ENCODE data around the gene ZSWIM6.

The ZSWIM6 gene

DNA sequence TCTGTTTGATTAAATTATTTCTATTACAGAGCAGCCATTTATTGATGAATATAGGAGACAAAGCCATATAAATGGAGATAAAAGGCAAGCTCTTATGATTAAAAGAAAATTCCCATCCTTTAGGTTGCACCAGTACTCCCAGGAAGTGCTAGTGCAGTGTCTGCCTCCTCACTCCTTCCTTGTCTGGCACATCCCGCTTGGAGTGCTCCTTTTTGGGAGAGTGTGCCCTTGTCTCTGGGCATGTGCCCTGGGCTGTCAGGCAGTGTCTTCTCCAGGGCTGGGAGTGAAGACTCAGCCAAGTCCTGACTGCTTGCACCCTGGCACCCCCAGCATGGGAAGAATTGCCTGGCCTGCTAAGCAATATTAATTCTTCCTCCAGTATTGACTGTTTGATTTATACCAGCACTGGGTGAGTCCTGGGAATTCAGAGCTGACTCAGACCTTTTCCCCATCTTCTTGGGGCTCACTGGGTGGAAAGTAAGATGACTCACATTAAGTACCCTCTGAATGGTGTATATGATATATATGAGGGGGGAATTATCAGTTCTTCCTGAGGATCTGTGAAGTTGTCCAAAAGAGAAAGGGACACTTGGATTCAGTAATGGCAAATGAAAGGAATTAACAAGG lies 62.1 kb downstream of the ZSWIM6 start:
- TF ChIP-seq CTCF (IDR thresholded peaks at IDR 0.05; ENCODE audit: insufficient read depth, low read length, missing control alignments): no peak
- POLR2A ChIA-PET: no interaction called here
- CTCF ChIA-PET: no interaction called here
- no peak for DNase-seq (ENCODE audit: low read depth, low spot score)
- H3K4me3 ChIP-seq (ENCODE audit: low read depth, low read length): no peak overlapping the region

DNA sequence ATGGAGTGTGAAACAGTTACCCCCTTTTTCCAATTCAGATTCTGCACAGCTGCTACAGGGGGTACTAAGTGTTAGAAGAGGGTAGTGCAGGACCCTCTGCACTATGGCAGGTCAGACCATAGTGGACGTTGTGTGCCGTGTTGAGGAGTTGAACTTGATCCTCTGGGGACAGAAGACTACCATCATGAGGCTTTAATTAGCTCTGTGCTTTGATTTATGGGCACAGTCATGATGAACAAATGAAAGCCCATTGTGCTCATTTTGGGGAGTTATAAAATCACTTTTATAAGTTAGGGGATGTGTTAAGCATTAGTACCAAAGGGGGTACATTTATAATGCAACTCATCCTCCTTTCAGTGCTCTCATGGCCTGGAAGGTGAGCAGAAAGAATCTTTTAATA lies 62.7 kb downstream of the ZSWIM6 start:
- TF ChIP-seq CTCF (IDR thresholded peaks at IDR 0.05; ENCODE audit: insufficient read depth, low read length, missing control alignments): no peak
- CTCF ChIA-PET: no interaction called here
- no peak overlapping the region for H3K4me3 ChIP-seq (ENCODE audit: low read depth, low read length)
- no peak for DNase-seq (ENCODE audit: low read depth, low spot score)
- POLR2A ChIA-PET: no interaction called here

GRCh38 chr5:61397238-61397637 lies 65.2 kb downstream of the ZSWIM6 start:
- no peak for TF ChIP-seq CTCF (IDR thresholded peaks at IDR 0.05; ENCODE audit: insufficient read depth, low read length, missing control alignments)
- POLR2A ChIA-PET: no interaction called here
- no peak for DNase-seq (ENCODE audit: low read depth, low spot score)
- CTCF ChIA-PET: interaction anchor here (0.9 kb wide), 1 partner anchor 9 kb away, joined by 3 read pairs; no protein-coding TSS in a partner anchor
- no peak overlapping the region for H3K4me3 ChIP-seq (ENCODE audit: low read depth, low read length)

GRCh38 chr5:61397937-61398336 lies 65.9 kb downstream of the ZSWIM6 start:
- H3K4me3 ChIP-seq (ENCODE audit: low read depth, low read length): no peak overlapping the region
- POLR2A ChIA-PET: no interaction called here
- CTCF ChIA-PET: interaction anchor here (0.9 to 1.0 kb wide), 2 partner anchors 10 to 53 kb away, joined by 3 read pairs; no protein-coding TSS in a partner anchor

GRCh38 chr5:61398440-61398839 lies 66.4 kb downstream of the ZSWIM6 start:
- ChIA-PET POLR2A (no interaction called here), CTCF (interaction anchor here (0.9 to 1.0 kb wide), 2 partner anchors 10 to 52 kb away, joined by 3 read pairs; no protein-coding TSS in a partner anchor)
- no peak for DNase-seq (ENCODE audit: low read depth, low spot score)
- TF ChIP-seq CTCF (IDR thresholded peaks at IDR 0.05; ENCODE audit: insufficient read depth, low read length, missing control alignments): no peak
- H3K4me3 ChIP-seq (ENCODE audit: low read depth, low read length): no peak overlapping the region

More at GRCh38 chr5:61397937-61398336, 65.9 kb downstream of the ZSWIM6 start:
- no peak for DNase-seq (ENCODE audit: low read depth, low spot score)
- no peak for TF ChIP-seq CTCF (IDR thresholded peaks at IDR 0.05; ENCODE audit: insufficient read depth, low read length, missing control alignments)

GRCh38 chr5:61399679-61400078 lies 67.6 kb downstream of the ZSWIM6 start:
- ChIA-PET CTCF (no interaction called here), POLR2A (no interaction called here)
- H3K4me3 ChIP-seq (ENCODE audit: low read depth, low read length): no peak overlapping the region
- DNase-seq (ENCODE audit: low read depth, low spot score): no peak
- no peak for TF ChIP-seq CTCF (IDR thresholded peaks at IDR 0.05; ENCODE audit: insufficient read depth, low read length, missing control alignments)

All from AG04449 (cell line).